Osteocyte (in vitro differentiated cells): ENCODE measurements around the gene FBXO48. TPM values are rescaled to one million over a fixed set of nuclear protein-coding genes. Genes with fewer than 3 reads are reported as not detected.
A peak's percentile ranks its signal among the peaks of the same experiment; 100 is the strongest.

Experiments used
- DNase-seq: peaks from one replicate; pipeline ENCODE4 v3.0.0; 2021; ENCODE audit warnings: mixed read lengths; ENCODE audit not compliant: unreplicated experiment; ENCODE audit errors: extremely low spot score
- H3K27ac Mint-ChIP-seq: one replicate; pipeline ENCODE4 v1.8.0; 2021; ENCODE audit warnings: mild to moderate bottlenecking, mixed read lengths; ENCODE audit not compliant: unreplicated experiment
- H3K27me3 Mint-ChIP-seq: one replicate; pipeline ENCODE4 v1.8.0; 2021; ENCODE audit warnings: mixed read lengths; ENCODE audit not compliant: unreplicated experiment
- H3K36me3 Mint-ChIP-seq: one replicate; pipeline ENCODE4 v1.8.0; 2021; ENCODE audit warnings: mixed read lengths; ENCODE audit not compliant: unreplicated experiment
- H3K4me1 Mint-ChIP-seq: one replicate; pipeline ENCODE4 v1.8.0; 2021; ENCODE audit warnings: mixed read lengths; ENCODE audit not compliant: unreplicated experiment
- H3K4me3 Mint-ChIP-seq: one replicate; pipeline ENCODE4 v1.8.0; 2021; ENCODE audit warnings: mild to moderate bottlenecking, moderate library complexity, mixed read lengths; ENCODE audit not compliant: unreplicated experiment
- H3K9me3 Mint-ChIP-seq: one replicate; pipeline ENCODE4 v1.8.0; 2021; ENCODE audit warnings: mixed read lengths; ENCODE audit not compliant: unreplicated experiment
- total RNA-seq: library from RNA; stranded (reverse); gene quantifications from 2 replicates; pipeline ENCODE4 v1.2.1, GENCODE V29; 2021
- TF ChIP-seq, protein P1 (sequence below): fragments of 200-600 bp; sonication (generic); IDR thresholded peaks from 2 replicates; pipeline ENCODE4 v1.5.0; 2021; ENCODE audit warnings: antibody characterized with exemption, mild to moderate bottlenecking, moderate library complexity

FBXO48 gene
- total RNA-seq, 1 donor from 2014 or later: 0.81 TPM

DNA sequence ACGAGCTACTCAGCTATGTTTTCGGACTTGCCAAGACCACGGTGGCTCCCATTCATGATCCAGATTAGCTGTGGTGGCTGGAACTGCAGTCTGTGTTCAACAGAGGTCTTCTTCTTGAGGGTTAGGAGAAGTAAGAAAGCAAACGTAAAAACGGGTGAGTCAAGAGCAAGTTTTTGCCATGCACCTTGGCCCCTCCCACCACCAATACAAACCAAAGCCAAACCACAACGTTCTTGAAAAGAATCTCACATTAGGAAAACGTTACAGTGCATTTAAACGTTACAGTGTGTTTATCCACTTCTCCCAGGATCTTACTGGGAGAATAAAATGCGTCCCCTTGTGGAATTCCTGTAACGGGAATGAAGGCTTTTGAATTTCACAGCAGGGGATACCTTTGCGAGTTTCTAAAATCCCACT lies 725 bp downstream of the FBXO48 start:
- no peaks in the 10 kb centered on the region for H3K36me3 Mint-ChIP-seq
- H3K27ac Mint-ChIP-seq: peak overlapping the region; percentile 94

DNA sequence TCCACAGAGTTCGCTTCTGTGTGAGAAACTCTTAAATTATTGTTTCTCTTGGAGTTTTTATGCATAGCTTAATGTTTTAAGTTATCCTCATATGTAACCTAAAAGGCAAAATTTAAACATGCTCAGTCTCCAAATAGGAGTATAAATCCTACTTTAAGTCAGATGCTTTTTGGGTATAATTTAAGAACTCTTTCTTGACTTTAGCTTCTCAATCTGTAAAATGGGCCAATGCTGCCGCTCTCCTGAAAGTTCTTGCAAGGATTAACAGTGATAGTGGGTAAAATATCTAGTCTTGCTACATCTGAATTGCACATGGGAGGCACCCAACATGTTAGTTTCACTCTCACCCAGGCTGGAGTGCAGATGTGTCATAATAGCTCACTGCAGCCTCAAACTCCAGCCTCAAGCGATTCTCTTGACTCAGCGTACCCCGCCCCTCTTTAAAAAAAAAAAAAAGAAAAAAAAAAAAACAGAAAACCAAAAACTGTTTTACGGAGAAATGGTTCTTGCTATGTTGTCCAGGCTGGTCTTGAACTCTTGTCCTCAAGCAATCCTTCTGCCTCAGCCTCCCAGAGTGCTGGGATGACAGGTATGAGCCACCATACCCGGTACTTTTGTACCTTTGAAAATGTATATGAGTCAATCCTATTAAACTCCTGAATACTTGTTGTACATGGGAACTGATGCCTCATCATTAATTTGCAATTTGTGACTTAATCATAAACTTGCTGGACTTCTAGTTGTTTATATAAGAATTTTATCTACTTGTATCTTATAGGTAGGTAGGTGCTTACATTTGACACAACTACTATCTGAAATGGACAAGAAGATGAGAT lies 1.8 kb downstream of the FBXO48 start:
- Mint-ChIP-seq H3K4me3 (peak overlapping the region; percentile 96), H3K36me3 (no peaks in the 10 kb centered on the region), H3K9me3 (no peaks in the 10 kb centered on the region), H3K27ac (no peak overlapping the region), H3K4me1 (peaks cover 22% of the 10 kb centered on the region), H3K27me3 (no peaks in the 10 kb centered on the region)
- TF ChIP-seq, protein P1, sequence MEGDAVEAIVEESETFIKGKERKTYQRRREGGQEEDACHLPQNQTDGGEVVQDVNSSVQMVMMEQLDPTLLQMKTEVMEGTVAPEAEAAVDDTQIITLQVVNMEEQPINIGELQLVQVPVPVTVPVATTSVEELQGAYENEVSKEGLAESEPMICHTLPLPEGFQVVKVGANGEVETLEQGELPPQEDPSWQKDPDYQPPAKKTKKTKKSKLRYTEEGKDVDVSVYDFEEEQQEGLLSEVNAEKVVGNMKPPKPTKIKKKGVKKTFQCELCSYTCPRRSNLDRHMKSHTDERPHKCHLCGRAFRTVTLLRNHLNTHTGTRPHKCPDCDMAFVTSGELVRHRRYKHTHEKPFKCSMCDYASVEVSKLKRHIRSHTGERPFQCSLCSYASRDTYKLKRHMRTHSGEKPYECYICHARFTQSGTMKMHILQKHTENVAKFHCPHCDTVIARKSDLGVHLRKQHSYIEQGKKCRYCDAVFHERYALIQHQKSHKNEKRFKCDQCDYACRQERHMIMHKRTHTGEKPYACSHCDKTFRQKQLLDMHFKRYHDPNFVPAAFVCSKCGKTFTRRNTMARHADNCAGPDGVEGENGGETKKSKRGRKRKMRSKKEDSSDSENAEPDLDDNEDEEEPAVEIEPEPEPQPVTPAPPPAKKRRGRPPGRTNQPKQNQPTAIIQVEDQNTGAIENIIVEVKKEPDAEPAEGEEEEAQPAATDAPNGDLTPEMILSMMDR: no peak
- no peak for DNase-seq

More for the DNA sequence above, 725 bp downstream of the FBXO48 start:
- Mint-ChIP-seq H3K4me3 (peak overlapping the region; percentile 96), H3K4me1 (peaks cover 22% of the 10 kb centered on the region), H3K9me3 (no peaks in the 10 kb centered on the region), H3K27me3 (no peaks in the 10 kb centered on the region)
- no peak for DNase-seq
- TF ChIP-seq, protein P1: peak; percentile 18

DNA sequence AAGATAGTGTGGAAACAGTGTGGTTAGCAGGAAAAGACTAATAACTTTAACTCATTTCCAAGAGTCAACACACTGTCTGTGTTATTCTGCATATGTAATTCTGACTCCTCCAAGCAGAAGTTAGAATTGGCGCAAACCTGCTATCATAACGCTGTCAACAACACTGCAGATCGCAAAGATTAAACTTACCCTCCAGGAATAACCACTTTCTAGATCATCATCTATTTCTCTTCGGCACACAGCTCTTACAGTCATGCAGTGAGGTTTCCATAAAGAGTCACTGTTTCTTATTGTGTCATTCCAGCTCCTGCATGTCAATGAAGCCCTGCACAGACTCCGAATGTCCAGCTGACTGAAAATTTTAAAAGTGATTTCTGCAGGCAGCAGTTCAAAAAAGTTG lies 2.4 kb downstream of the FBXO48 start:
- no peak for DNase-seq
- H3K27me3 Mint-ChIP-seq: no peaks in the 10 kb centered on the region
- TF ChIP-seq, protein P1: no peak
- H3K27ac Mint-ChIP-seq: no peak overlapping the region
- H3K9me3 Mint-ChIP-seq: no peaks in the 10 kb centered on the region
- H3K4me3 Mint-ChIP-seq: no peak overlapping the region
- no peaks in the 10 kb centered on the region for H3K36me3 Mint-ChIP-seq
- peaks cover 22% of the 10 kb centered on the region for H3K4me1 Mint-ChIP-seq

DNA sequence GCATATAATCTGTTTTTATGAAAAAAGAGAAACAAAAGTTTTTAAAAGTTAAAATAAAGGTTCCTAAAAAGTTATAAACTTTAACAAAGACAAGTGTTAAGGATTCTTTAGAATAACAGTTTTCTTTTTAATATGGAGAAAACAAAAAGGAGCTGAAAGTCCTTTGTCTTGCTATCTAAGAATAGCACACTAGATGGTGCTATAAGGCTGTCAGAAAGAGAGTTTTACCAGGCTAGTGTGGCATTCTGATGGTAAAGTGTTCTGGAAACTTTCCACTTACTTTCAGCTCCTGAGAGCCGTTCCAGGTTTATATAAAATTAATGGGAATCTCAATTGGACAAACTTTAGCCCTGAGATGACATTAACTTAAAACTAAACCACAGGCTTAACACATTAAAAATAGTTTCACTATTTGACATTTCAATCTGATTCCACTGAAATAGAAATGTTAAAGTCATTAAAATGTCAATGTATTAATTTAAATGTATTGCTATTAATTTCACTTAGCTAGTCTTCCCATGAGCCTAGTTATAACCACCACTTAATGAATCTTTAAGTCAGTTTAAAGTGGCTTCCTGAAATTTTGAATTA lies 3.7 kb downstream of the FBXO48 start:
- H3K27me3 Mint-ChIP-seq: no peaks in the 10 kb centered on the region
- H3K4me1 Mint-ChIP-seq: peaks cover 26% of the 10 kb centered on the region
- no peak for DNase-seq
- no peaks in the 10 kb centered on the region for H3K36me3 Mint-ChIP-seq
- no peak overlapping the region for H3K27ac Mint-ChIP-seq
- no peaks in the 10 kb centered on the region for H3K9me3 Mint-ChIP-seq
- TF ChIP-seq, protein P1: peak; percentile 81
- H3K4me3 Mint-ChIP-seq: no peak overlapping the region

DNA sequence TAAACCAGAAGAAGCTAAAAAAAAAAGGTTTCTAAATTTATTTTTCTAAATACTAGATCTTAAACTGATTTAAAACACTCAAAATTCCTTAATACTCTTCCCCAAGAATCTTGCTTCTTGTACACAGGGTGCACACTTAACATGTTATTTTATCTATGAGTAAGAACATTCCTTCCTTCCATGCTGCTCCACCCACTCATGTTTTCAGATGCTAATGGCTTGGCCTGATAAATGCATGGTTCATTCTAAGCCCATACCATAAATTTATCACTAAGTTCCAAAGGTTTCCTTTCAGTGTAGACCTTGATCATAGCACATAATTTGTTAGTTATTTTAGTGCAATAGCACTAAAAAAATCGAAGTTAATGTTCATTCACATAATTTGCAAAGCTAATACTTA lies 8.1 kb downstream of the FBXO48 start:
- Mint-ChIP-seq H3K4me3 (no peak overlapping the region), H3K27ac (peak overlapping the region; percentile 23), H3K4me1 (peaks cover 14% of the 10 kb centered on the region), H3K9me3 (no peaks in the 10 kb centered on the region), H3K27me3 (no peaks in the 10 kb centered on the region), H3K36me3 (no peaks in the 10 kb centered on the region)
- no peak for DNase-seq
- TF ChIP-seq, protein P1: no peak
